MG63 (cell line): ENCODE measurements around the gene PRKN. TPM values are rescaled to one million over a fixed set of nuclear protein-coding genes. Genes with fewer than 3 reads are reported as not detected.
A peak's percentile ranks its signal among the peaks of the same experiment; 100 is the strongest.

Experiments
- DNase-seq: peaks from one replicate; pipeline ENCODE4 v3.0.0-alpha.2; 2020
- H3K27me3 ChIP-seq: fragments of 250-450 bp; sonication (Bioruptor Pico); 2 replicates; pipeline ENCODE4 v1.5.1; 2020; ENCODE audit warnings: mild to moderate bottlenecking, moderate library complexity
- H3K36me3 ChIP-seq: fragments of 250-450 bp; sonication (Bioruptor Pico); 2 replicates; pipeline ENCODE4 v1.5.1; 2020; ENCODE audit warnings: mild to moderate bottlenecking, moderate library complexity
- H3K4me3 ChIP-seq: fragments of 250-450 bp; sonication (Bioruptor Pico); 2 replicates; pipeline ENCODE4 v1.5.1; 2020; ENCODE audit warnings: mild to moderate bottlenecking, moderate library complexity
- H3K9me3 ChIP-seq: fragments of 250-450 bp; sonication (Bioruptor Pico); 2 replicates; pipeline ENCODE4 v1.5.1; 2020; ENCODE audit warnings: mild to moderate bottlenecking, moderate library complexity
- total RNA-seq: library from RNA; depleted of rRNA; stranded (reverse); fragments of >200 nt; shearing (Covaris generic); gene quantifications from 2 replicates; pipeline ENCODE4 v1.2.3, GENCODE V29; 2014; ENCODE audit warnings: low replicate concordance

The PRKN gene
- total RNA-seq, 1 experiment from 2014 or later: not detected

DNA sequence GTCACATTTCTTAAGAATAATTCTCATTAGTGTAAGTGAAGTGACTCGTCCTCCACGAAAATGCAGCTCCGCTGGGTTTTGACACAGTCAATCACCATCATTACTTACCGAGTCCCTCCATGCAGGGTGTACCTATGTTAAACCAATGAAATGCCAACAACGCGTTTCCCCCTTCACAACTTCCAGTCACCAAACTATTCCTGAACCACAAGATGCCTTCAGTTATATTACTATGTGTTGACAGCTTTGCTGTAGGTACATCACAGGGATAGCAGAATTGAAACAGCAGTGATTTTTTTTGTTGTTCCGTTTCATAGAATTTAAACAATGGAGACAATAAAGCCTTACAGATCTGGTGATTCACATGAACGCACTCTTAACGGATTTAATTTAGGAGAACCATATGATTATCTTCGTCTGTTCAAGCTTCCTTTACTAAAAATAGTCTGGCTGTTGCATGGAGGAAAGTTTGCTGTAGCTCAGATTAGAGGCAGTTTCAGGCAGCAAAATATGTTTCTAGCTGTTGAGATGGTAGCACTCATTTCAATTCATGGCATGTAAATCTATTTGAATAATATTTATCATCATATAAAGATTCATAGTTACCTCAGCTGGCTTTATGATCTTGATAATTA is 652.8 kb downstream of the PRKN start:
- no peaks in the 10 kb centered on the region for H3K27me3 ChIP-seq
- no peaks in the 10 kb centered on the region for H3K9me3 ChIP-seq
- no peak for DNase-seq
- no peak overlapping the region for H3K4me3 ChIP-seq
- no peaks in the 10 kb centered on the region for H3K36me3 ChIP-seq

GRCh38 chr6:162070639-162071038 is 656.9 kb downstream of the PRKN start:
- H3K9me3 ChIP-seq: no peaks in the 10 kb centered on the region
- H3K36me3 ChIP-seq: no peaks in the 10 kb centered on the region

DNA sequence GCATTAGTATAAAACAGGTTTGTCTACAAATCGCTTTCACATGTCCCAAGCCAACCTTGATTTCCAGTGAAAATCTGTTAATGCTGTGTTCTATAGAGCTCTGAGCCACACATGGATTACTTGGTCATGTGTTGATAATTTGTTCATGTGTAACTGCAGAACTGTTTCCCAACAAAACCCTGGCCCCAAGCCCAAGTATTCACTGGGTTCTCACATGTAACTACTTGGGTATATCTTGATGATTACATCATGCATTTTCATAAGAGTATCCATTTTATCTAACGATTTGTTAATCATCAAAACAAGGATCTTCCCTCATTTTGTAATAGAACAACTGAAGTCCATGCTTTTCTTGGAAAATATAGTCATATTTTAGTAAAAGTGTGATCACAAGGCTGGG is 657.6 kb downstream of the PRKN start:
- H3K9me3 ChIP-seq: no peaks in the 10 kb centered on the region
- no peaks in the 10 kb centered on the region for H3K36me3 ChIP-seq
- no peaks in the 10 kb centered on the region for H3K27me3 ChIP-seq
- no peak for DNase-seq
- no peak overlapping the region for H3K4me3 ChIP-seq

More at GRCh38 chr6:162070639-162071038, 656.9 kb downstream of the PRKN start:
- DNase-seq: no peak
- H3K4me3 ChIP-seq: no peak overlapping the region
- no peaks in the 10 kb centered on the region for H3K27me3 ChIP-seq

GRCh38 chr6:162068340-162068739 is 659.2 kb downstream of the PRKN start:
- DNase-seq: no peak
- no peak overlapping the region for H3K4me3 ChIP-seq
- no peaks in the 10 kb centered on the region for H3K36me3 ChIP-seq
- no peaks in the 10 kb centered on the region for H3K9me3 ChIP-seq
- H3K27me3 ChIP-seq: no peaks in the 10 kb centered on the region

DNA sequence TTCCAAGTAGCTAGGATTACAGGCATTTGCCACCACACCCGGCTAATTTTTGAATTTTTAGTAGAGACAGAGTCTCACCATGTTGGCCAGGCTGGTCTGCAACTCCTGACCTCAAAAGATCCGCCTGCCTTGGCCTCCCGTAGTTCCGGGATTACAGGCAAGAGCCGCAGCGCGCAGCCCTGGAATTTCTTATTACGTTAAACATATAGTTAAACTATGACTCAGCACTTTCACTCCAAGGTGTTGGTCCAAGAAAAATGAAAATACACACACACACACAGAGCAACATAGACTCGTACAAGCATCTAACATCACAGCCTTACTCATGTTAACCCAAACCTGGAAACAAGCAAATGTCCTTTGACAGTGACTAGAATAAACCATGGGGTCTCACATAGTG is 663.9 kb downstream of the PRKN start:
- H3K9me3 ChIP-seq: no peaks in the 10 kb centered on the region
- H3K27me3 ChIP-seq: no peaks in the 10 kb centered on the region
- DNase-seq: peak; percentile 69
- H3K4me3 ChIP-seq: no peak overlapping the region
- no peaks in the 10 kb centered on the region; the same call in 1 of the 2 replicates for H3K36me3 ChIP-seq

DNA sequence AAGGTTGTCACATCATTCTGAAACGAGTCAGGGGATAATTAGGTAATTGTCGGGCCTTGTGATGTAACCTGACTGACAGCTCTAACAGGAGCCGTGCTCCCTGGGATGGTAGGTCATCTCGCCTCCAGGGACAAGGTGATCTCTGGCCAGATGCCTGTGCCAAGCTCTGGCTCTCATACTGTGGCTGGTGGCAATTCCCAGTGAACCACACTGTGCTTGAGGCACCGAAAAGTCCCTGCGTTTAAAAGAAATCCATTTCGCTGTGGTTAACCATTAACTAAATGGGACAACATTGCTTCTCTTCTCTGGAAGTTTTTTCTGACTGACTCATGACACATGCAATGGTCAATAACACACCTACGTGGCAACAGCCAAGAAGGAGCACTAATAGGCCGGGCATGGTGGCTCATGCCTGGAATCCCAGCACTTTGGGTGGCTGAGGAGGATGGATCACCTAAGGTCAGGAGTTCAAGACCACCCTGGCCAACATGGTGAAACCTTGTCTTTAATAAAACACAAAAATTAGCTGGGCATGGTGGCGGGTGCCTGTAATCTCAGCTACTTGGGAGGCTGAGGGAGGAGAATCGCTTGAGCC is 669.2 kb downstream of the PRKN start:
- Histone ChIP-seq H3K36me3 (no peaks in the 10 kb centered on the region; the same call in 1 of the 2 replicates), H3K27me3 (no peaks in the 10 kb centered on the region), H3K4me3 (no peak overlapping the region), H3K9me3 (no peaks in the 10 kb centered on the region)
- DNase-seq: no peak

DNA sequence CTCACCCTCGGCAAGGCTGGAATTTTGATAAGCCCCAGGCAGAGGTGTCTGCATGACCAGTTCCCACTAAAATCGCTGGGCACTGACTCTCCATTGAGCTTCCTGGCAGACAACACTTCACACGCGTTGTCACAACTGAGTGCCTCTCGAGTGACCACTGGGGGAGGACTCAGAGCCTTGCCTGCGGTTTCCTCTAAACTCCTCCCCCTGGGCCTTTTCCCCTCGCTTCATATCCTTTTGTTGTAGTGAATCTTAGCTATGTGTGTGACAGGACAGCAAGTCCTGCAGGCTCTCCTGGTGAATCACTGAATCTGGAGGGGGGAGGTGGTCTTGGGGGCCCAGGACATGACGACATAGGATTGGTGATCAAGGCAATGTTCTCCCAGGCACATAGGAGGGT is 670.8 kb downstream of the PRKN start:
- Histone ChIP-seq H3K27me3 (no peaks in the 10 kb centered on the region), H3K4me3 (no peak overlapping the region), H3K9me3 (no peaks in the 10 kb centered on the region), H3K36me3 (no peaks in the 10 kb centered on the region)
- DNase-seq: peak; percentile 48

- DNase-seq: no peak
- H3K9me3 ChIP-seq: no peaks in the 10 kb centered on the region
- H3K36me3 ChIP-seq: no peaks in the 10 kb centered on the region
These were observed 671.5 kb downstream of the PRKN start for GRCh38 chr6:162056061-162056460.

DNA sequence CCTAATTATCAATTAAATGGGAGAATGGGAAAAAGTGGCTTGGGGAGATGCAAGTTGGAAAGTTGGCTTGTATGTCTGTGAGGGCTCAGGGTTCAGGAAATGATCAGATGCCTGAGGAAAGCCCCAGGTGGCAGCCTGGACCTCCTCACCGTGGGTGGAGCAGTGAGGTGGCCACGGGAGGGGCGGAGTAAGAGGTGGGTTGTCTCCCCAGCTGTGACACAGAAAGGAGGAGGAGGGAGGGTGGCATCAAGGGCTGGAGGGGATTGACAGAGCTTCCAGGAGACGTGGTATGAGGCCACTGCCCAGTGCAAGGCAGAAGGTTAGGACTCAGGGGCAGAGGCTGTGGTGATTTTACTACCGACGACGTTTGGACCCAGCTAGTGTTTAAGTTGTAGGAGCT is 672.2 kb downstream of the PRKN start:
- H3K4me3 ChIP-seq: no peak overlapping the region
- no peak for DNase-seq
- H3K27me3 ChIP-seq: no peaks in the 10 kb centered on the region
- H3K36me3 ChIP-seq: no peaks in the 10 kb centered on the region
- no peaks in the 10 kb centered on the region for H3K9me3 ChIP-seq

More at GRCh38 chr6:162056061-162056460, 671.5 kb downstream of the PRKN start:
- H3K4me3 ChIP-seq: no peak overlapping the region
- H3K27me3 ChIP-seq: no peaks in the 10 kb centered on the region

DNA sequence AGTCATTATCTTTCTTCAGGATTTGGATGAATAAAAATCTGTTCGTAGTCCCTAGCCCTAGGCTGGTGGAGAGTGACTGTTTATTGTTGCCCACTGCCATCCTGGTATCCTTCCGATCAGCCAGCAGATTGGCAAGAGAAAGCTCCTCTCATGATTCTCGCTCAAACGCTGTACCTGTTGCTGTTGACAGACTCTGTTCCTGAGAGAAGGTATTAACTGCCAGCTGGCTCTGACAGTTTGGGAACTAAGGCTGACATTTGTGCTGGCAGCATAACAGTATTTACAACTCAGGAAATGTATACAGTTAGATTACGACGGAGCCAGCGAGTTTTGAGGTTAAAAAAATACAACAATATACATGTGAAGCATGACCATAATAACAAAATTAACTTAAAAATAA is 674.5 kb downstream of the PRKN start:
- DNase-seq: no peak
- Histone ChIP-seq H3K36me3 (no peaks in the 10 kb centered on the region), H3K27me3 (no peaks in the 10 kb centered on the region), H3K4me3 (no peak overlapping the region), H3K9me3 (no peaks in the 10 kb centered on the region)

- H3K27me3 ChIP-seq: no peaks in the 10 kb centered on the region
- H3K36me3 ChIP-seq: no peaks in the 10 kb centered on the region
- no peak for DNase-seq
- no peak overlapping the region for H3K4me3 ChIP-seq
- no peaks in the 10 kb centered on the region for H3K9me3 ChIP-seq
These were observed 677.0 kb downstream of the PRKN start for GRCh38 chr6:162050579-162050978.

DNA sequence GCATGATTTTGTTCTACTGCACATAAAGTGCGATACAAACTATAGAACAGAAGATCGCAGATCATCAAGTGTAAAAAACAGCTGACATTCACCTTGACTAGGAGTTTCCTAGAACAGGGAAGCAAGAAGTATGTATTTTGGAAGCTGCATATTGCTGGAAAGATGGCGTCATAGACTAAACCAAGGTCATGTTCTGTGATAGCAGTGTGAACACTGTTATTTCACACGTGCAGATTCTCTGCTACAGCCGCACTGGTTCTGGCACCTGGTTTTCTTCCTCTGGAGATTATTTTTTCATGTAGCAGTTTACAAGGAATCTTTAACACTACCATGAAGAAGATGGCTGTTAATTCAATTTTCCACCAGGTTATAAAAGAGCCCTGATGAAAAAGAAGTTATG is 681.2 kb downstream of the PRKN start:
- no peaks in the 10 kb centered on the region for H3K27me3 ChIP-seq
- no peaks in the 10 kb centered on the region for H3K9me3 ChIP-seq
- no peaks in the 10 kb centered on the region for H3K36me3 ChIP-seq
- no peak for DNase-seq
- H3K4me3 ChIP-seq: no peak overlapping the region

DNA sequence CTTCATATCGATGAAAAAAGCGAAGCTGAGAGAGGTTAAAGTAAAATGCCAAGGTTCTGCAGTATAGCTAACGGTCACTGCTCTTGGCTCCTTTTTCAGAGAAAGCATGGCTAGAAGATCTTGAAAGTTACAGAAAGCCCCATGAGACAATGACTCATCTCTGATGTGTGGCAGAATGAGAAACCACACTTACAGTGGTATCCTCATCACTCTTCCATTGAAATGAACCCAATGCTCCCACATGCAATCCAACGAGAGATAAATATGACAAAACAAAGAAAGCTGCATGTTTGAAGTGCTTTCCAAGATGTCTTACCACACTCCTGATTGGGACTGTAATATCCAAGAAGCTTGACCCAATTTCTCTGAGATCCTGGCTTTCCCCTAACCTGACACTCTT is 694.9 kb downstream of the PRKN start:
- H3K9me3 ChIP-seq: no peaks in the 10 kb centered on the region
- no peak for DNase-seq
- H3K36me3 ChIP-seq: no peaks in the 10 kb centered on the region
- H3K4me3 ChIP-seq: no peak overlapping the region
- no peaks in the 10 kb centered on the region for H3K27me3 ChIP-seq

GRCh38 chr6:162029873-162030576 is 697.5 kb downstream of the PRKN start:
- no peaks in the 10 kb centered on the region for H3K27me3 ChIP-seq
- H3K36me3 ChIP-seq: no peaks in the 10 kb centered on the region
- no peak for DNase-seq
- no peaks in the 10 kb centered on the region for H3K9me3 ChIP-seq
- H3K4me3 ChIP-seq: no peak overlapping the region

DNA sequence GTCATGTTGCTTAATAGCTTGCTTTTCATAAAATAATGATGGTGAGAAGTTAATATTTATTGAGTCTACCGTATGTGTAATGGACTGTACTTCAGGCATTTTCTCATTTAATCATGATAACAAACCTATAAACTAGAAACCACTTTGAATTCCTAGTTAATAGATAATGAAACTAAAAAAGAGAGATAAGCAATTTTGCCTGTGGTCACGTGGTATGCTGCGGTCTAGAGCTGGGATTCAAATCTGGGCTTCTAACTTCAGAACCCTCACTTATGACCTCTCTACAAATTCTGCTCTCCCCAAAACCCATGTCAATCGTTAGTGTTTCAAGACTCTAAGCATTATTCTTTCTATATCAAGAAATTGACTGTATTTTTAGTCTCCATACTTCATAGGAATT is 700.7 kb downstream of the PRKN start:
- Histone ChIP-seq H3K36me3 (no peaks in the 10 kb centered on the region), H3K9me3 (no peaks in the 10 kb centered on the region), H3K27me3 (no peaks in the 10 kb centered on the region), H3K4me3 (no peak overlapping the region)
- DNase-seq: no peak

DNA sequence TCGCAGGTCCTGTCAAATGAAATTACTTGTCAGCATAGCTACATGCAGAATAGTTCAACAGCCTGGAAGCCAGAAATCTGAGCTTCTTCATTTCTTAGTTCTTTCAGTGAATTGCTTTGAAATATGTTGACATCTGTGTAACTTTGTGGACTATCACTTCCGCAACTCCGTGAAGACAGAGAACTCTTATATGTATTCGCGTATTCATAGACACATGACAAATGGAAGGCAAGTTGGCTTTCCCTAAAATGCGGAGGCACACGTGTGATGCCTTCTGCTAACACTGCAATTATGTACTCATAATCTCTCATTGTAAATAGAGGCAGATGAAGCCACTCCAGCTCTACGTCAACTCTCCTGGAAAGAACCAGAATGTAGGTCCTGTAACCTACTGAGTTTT is 701.5 kb downstream of the PRKN start:
- Histone ChIP-seq H3K27me3 (no peaks in the 10 kb centered on the region), H3K36me3 (no peaks in the 10 kb centered on the region), H3K9me3 (no peaks in the 10 kb centered on the region), H3K4me3 (no peak overlapping the region)
- no peak for DNase-seq

DNA sequence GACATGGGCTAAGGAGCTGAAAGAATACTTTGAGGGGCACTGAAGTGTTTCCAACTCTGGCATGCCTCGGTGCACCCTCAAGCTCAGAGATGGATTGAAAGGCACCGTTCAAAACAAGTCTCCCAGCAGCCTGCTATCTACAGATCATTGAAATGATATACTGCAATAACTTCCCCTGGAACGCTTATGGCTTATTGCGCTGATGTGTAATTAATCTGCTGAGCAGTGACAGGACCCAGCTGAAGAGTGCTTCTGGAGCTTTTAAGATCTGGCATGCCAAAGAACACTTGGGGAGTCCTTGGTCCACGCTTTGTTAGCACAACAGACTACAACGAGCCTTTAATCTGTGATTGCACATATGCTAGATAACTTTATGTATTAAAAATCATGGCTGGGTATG is 708.2 kb downstream of the PRKN start:
- DNase-seq: no peak
- no peak overlapping the region for H3K4me3 ChIP-seq
- H3K27me3 ChIP-seq: no peaks in the 10 kb centered on the region
- H3K9me3 ChIP-seq: no peaks in the 10 kb centered on the region
- H3K36me3 ChIP-seq: no peaks in the 10 kb centered on the region

- Histone ChIP-seq H3K4me3 (no peak overlapping the region), H3K36me3 (no peaks in the 10 kb centered on the region), H3K27me3 (no peaks in the 10 kb centered on the region), H3K9me3 (no peaks in the 10 kb centered on the region)
- DNase-seq: no peak
These were observed 710.0 kb downstream of the PRKN start for GRCh38 chr6:162017536-162017935.
